Epidermal melanocyte (primary cell): ENCODE results near the gene ZMIZ1.

Experiments
- DNase-seq: peaks from one replicate; pipeline ENCODE4 v3.0.0; 2011; ENCODE audit warnings: low spot score; ENCODE audit not compliant: insufficient read length

The ZMIZ1 gene

DNA sequence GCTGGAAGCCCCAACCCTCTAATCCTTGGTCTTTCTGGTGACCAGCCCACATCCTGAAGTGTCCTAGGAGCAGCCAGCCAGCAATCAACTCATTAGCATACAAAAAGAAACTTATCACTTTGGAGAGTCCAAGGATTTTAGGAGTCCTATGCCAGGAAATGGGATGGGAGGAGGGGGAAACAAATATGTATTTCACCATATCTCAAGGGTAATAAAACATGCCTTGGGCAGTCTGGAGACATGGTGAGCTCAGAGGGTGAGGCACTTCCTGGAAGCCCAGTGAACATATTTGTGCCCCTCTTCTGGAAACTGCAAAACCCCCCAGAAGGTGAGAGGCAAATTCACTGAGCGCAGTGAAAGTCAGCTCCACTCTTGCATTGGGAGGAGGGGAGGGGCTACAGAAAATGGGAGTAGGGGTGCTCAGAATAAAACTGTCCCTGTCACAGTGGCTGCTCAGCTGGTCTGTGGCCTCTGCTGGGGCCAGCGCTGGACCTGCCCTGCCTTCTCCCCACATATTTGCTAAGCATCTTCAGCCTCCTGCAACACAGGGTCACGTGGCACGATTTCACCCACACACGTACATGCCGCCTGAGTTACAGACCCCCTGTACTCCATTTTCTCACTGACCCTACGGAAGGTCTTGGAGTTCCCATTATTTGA is 17.7 kb upstream of the ZMIZ1 start:
- no peak for DNase-seq

- DNase-seq, result no peak
Observed at GRCh38 chr10:79051766-79052165, 17.0 kb upstream of the ZMIZ1 start.

DNA sequence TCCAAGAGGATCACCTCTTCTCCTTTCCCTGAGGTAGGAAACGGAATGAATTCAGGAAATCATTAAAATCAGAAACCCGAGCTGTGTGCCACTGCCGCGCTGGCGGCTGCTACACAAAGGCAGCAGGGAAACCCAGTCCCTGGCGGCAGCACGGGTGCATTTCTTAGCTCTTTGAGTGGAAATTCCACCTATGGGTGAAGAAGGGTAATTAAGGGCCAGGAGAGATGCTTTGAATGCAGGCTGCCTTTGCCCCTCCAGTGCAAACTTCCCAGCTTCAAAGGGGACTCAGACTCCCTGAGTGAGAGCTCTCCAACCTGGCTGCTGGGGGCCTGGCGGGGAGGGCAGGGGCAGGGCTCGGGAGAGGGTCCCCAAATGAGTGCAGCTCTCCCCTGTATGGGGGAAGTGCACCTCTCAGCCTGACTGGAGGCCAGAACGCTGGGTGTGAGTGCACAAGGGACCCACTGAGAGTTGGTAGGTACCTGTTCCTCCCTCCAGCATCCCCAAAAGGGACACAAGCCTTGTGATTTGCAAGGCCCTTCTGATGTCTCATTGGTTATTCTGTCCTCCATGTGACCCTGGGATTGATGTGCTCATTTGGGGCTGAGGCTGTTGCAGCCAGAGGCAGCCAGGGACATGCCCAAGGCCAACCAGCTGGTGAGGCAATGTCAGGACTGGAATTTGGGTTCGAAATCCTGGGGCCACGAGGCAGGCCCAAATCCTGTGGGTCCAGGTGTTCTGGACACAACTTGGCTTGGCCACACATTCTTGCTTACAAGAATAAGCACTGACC is 16.3 kb upstream of the ZMIZ1 start:
- DNase-seq, result no peak

- no peak for DNase-seq
Observed at GRCh38 chr10:79053081-79053434, 15.7 kb upstream of the ZMIZ1 start.

GRCh38 chr10:79053481-79054202 is 15.1 kb upstream of the ZMIZ1 start:
- no peak for DNase-seq

- no peak for DNase-seq
Observed at GRCh38 chr10:79054203-79055099, 14.3 kb upstream of the ZMIZ1 start.

DNA sequence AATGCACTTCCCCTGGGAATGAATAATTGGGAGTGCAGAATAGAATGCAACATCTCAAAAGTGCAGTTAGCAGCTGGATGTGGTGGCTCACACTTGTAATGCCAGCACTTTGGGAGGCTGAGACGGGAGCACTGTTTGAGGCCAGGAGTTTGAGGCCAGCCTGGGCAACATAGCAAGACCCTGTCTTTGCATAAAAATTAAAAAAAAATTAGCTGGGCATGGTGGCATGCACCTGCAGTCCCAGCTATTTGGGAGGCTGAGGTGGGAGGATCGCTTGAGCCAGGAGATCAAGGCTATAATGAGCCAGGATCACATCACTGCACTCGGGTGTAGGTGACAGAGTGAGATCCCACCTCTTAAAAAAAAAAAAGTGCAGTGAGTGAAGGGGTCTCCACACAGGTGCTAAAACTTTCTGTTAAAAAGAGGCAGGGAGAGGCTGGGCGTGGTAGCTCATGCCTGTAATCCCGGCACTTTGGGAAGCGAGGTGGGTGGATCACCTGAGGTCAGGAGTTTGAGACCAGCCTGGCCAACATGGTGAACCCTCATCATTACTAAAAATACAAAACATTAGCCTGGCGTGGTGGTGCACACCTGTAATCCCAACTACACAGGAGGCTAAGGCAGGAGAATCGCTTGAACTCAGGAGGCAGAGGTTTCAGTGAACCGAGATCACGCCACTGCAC is 13.5 kb upstream of the ZMIZ1 start:
- DNase-seq, result no peak

DNA sequence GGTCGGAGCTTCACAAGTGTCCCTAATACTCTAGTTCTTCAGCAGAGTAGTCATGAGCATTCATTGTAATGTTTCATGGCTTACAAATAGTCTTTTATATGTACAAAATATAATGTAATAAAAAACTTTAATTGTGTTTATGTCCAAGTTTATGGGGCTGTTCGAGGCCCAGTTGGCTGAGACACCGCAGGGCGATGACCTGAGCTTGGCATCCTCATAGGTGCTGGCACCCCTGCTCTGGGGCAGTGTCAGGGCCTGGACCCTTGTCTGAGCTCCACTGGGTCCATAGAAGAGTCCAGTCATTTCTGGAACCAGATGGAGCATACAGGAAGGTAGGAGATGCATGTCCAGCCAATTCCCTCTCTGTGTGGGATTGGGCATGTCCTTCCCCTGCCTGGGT is 12.9 kb upstream of the ZMIZ1 start:
- no peak for DNase-seq

GRCh38 chr10:79056361-79056735 is 12.4 kb upstream of the ZMIZ1 start:
- DNase-seq, result no peak

- DNase-seq, result no peak
Observed at GRCh38 chr10:79056736-79057391, 11.9 kb upstream of the ZMIZ1 start.

- no peak for DNase-seq
Observed at GRCh38 chr10:79057481-79058275, 11.1 kb upstream of the ZMIZ1 start.

GRCh38 chr10:79058899-79059841 is 9.6 kb upstream of the ZMIZ1 start:
- DNase-seq, result no peak

GRCh38 chr10:79059859-79060379 is 8.8 kb upstream of the ZMIZ1 start:
- DNase-seq, result no peak

- DNase-seq, result no peak
Observed at GRCh38 chr10:79060641-79061255, 8.0 kb upstream of the ZMIZ1 start.

DNA sequence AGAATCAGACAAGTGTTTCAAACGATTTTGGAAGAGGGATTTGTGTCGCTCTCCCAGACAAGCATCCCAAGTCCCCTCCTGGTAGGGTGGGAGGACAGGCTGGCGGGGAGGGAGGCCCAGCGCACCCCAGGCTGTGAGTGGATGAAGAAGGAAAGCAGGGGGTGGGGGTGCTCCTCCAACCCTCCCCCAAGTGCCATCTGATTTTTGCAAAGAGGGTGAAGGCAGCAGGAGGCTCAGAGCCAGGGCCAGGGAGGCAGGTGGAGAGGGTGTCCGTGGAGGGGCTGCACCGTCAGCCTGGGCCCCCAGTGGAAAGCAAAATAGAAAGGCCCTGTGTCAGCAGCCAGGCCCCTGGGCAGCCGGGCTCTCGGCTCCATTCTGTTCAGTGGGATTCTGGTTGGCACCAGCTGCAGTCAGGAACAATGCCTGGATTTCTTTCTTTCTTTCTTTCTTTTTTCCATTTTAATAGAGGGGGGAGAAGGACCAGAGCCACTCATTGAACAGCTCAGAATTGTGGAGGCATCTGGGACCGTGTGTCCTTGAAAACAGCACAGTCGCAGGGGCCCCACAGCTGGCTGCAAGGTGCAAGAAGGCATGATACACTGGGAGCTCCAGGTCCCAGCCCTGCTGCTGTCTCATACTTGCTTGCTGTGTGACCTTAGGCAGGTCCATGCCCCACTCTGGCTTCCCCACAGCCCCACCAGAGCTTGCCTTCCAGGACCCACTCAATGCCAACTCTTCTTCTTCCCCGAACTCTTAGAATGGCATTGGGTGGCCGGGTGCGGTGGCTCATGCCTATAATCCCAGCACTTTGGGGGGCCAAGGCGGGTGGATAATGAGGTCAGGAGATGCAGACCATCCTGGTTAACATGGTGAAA is 7.1 kb upstream of the ZMIZ1 start:
- DNase-seq, result no peak

DNA sequence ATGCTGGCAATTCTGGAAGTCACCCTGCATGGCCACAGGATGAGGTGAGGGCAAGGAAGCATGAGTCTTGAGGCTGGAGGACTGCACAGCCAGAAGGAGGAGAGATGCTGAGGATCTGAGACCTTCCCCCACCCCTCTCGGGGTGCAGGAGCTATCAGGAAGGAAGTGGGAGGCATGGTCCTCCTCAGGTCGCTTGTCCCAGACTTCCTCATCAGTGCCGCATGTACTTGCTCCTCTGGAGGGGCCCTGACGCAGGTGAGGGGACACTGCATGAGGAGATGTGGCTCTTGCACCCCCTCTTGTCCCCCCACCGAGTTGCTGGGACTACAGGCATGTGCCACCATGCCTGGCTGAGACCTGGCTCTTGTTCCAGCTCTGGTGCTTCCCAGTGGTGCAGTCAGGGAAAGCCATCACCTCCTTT is 5.7 kb upstream of the ZMIZ1 start:
- DNase-seq, result no peak
